Stimulated activated CD8-positive, alpha-beta memory T cell treated with anti-CD3 and anti-CD28 coated beads, Interleukin-4, amount 100 ng/mL, for 1 hour (primary cell): ENCODE results near the gene RB1.

Source experiments
- DNase-seq, 2 donors: peaks; one replicate each; pipeline ENCODE4 v3.0.0-alpha.2; 2020; ENCODE audit warnings: low read depth in 2 of 2, low spot score in 1 of 2

The RB1 gene

GRCh38 chr13:48526286-48526685, 222.7 kb downstream of the RB1 start:
- DNase-seq: no peak

GRCh38 chr13:48527955-48528354, 224.4 kb downstream of the RB1 start:
- no peak for DNase-seq

GRCh38 chr13:48528720-48529119, 225.2 kb downstream of the RB1 start:
- DNase-seq: no peak

GRCh38 chr13:48530833-48531232, 227.3 kb downstream of the RB1 start:
- no peak for DNase-seq
